GM18498 (cell line): ENCODE data around the gene DDX49.
"Not testable (repeated sequence)": the region's sequence is repeated elsewhere in the genome, so short reads cannot be mapped to it uniquely, and the experiment has no call there.

Experiments
- ATAC-seq: cut with Tn5 transposase; IDR thresholded peaks from one replicate; pipeline ENCODE4 v1.9.1; 2021; ENCODE audit warnings: mild to moderate bottlenecking, moderate library complexity; ENCODE audit not compliant: unreplicated experiment

DDX49 gene

GRCh38 chr19:18895038-18895823 is 24.3 kb upstream of the DDX49 start:
- no peak for ATAC-seq

- ATAC-seq: no peak
These were observed 23.6 kb upstream of the DDX49 start, which contains the start of gene CERS1 for GRCh38 chr19:18895824-18896341. Gene CERS1, minus strand, starts transcription at chr19:18896158. Its CDS starts 86 bp downstream, at chr19:18896072.

- no peak for ATAC-seq
These were observed 23.1 kb upstream of the DDX49 start for GRCh38 chr19:18896421-18896841.

- no peak for ATAC-seq
These were observed 22.2 kb upstream of the DDX49 start for GRCh38 chr19:18897094-18898029.

GRCh38 chr19:18898081-18898606 is 21.4 kb upstream of the DDX49 start:
- no peak for ATAC-seq

GRCh38 chr19:18898607-18899408 is 20.7 kb upstream of the DDX49 start:
- no peak for ATAC-seq

GRCh38 chr19:18899624-18900560 is 19.6 kb upstream of the DDX49 start:
- ATAC-seq: no peak

GRCh38 chr19:18900700-18901481 is 18.6 kb upstream of the DDX49 start:
- ATAC-seq: no peak

- ATAC-seq: no peak
These were observed 18.0 kb upstream of the DDX49 start for GRCh38 chr19:18901491-18901890.

GRCh38 chr19:18902519-18902918 is 17.0 kb upstream of the DDX49 start:
- ATAC-seq: not testable (repeated sequence)

- ATAC-seq: no peak
These were observed 16.1 kb upstream of the DDX49 start for GRCh38 chr19:18903156-18904037.

GRCh38 chr19:18904334-18905057 is 15.0 kb upstream of the DDX49 start:
- ATAC-seq: no peak

- ATAC-seq: no peak
These were observed 14.5 kb upstream of the DDX49 start for GRCh38 chr19:18905058-18905456.

- no peak for ATAC-seq
These were observed 13.8 kb upstream of the DDX49 start for GRCh38 chr19:18905513-18906236.

- ATAC-seq: no peak
These were observed 12.7 kb upstream of the DDX49 start for GRCh38 chr19:18906605-18907519.
